ENCODE data around the gene CACNA1C. TPM values are rescaled to one million over a fixed set of nuclear protein-coding genes. Genes with fewer than 3 reads are reported as not detected.

The CACNA1C gene
- total RNA-seq, 1 donor from 2014 or later, result 0.02 TPM

- TF ChIP-seq CTCF (IDR thresholded peaks at IDR 0.05), result no peak
- Mint-ChIP-seq H3K27ac (no peak overlapping the region), H3K9me3 (no peaks in the 10 kb centered on the region), H3K27me3 (peaks cover 11% of the 10 kb centered on the region), H3K4me1 (no peaks in the 10 kb centered on the region), H3K36me3 (ENCODE audit: low read depth) (no peaks in the 10 kb centered on the region), H3K4me3 (no peak overlapping the region)
- CTCF ChIA-PET, result no interaction called here
- POLR2A ChIA-PET, result no interaction called here
- intact Hi-C loops (cut with micrococcal nuclease), result no loop called here
- no peak for ATAC-seq (ENCODE audit: low read depth)
- DNase-seq, result no peak
These were observed 556.2 kb downstream of the CACNA1C start for GRCh38 chr12:2609020-2609419.

- ChIA-PET CTCF (no interaction called here), POLR2A (no interaction called here)
- Mint-ChIP-seq H3K27ac (no peak overlapping the region), H3K36me3 (ENCODE audit: low read depth) (no peaks in the 10 kb centered on the region), H3K4me3 (no peak overlapping the region), H3K27me3 (peaks cover 13% of the 10 kb centered on the region), H3K9me3 (no peaks in the 10 kb centered on the region), H3K4me1 (no peaks in the 10 kb centered on the region)
- no peak for ATAC-seq (ENCODE audit: low read depth)
- intact Hi-C loops (cut with micrococcal nuclease), result no loop called here
- DNase-seq, result no peak
- TF ChIP-seq CTCF (IDR thresholded peaks at IDR 0.05), result no peak
These were observed 557.6 kb downstream of the CACNA1C start for GRCh38 chr12:2610358-2610757.

DNA sequence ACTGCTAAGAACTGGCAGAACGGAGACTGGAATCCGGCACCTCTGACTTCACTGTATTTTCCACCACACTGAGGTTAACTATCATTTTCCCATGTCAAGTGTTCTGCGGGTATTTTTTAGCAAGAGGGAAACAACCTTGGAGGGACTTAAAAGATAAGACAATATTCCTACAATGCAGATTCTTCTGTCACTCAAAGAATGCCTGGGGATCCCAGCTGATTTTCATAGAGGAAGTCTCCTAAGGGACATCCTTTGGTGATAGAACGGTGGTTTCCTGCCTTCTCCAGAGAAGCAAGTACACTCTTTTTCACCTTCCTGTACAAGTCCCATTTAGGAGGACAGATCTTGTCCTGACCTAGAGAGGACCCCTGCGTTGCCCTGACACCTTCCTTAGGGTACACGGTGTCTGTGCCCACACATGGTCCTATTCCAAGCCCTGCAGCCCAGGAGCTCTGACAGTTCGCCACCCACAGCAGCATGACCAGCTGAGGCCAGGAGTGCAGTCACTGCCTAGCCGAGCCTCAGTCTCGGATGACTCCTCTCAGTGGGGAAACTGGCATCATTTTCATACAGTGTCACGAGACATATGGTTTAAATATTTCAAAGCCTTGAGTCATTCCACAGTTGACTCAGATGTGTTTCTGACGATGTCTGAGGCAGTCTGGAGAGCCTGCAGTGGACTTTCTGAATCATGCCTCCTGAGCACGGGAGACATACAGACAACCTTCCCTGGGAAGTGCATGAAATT, 560.7 kb downstream of the CACNA1C start:
- Mint-ChIP-seq H3K27ac (no peak overlapping the region), H3K36me3 (ENCODE audit: low read depth) (no peaks in the 10 kb centered on the region), H3K4me1 (no peaks in the 10 kb centered on the region), H3K4me3 (no peak overlapping the region), H3K27me3 (peaks cover 25% of the 10 kb centered on the region), H3K9me3 (no peaks in the 10 kb centered on the region)
- ATAC-seq (ENCODE audit: low read depth), result no peak
- ChIA-PET CTCF (no interaction called here), POLR2A (no interaction called here)
- intact Hi-C loops (cut with micrococcal nuclease), result no loop called here
- DNase-seq, result no peak
- no peak for TF ChIP-seq CTCF (IDR thresholded peaks at IDR 0.05)

- Mint-ChIP-seq H3K36me3 (ENCODE audit: low read depth) (no peaks in the 10 kb centered on the region), H3K4me3 (no peak overlapping the region), H3K9me3 (no peaks in the 10 kb centered on the region), H3K4me1 (no peaks in the 10 kb centered on the region), H3K27me3 (peaks cover 21% of the 10 kb centered on the region), H3K27ac (no peak overlapping the region)
- ChIA-PET POLR2A (no interaction called here), CTCF (no interaction called here)
- intact Hi-C loops (cut with micrococcal nuclease), result no loop called here
- DNase-seq (no peak), ATAC-seq (ENCODE audit: low read depth) (no peak)
- no peak for TF ChIP-seq CTCF (IDR thresholded peaks at IDR 0.05)
These were observed 561.6 kb downstream of the CACNA1C start for GRCh38 chr12:2614341-2614740.

DNA sequence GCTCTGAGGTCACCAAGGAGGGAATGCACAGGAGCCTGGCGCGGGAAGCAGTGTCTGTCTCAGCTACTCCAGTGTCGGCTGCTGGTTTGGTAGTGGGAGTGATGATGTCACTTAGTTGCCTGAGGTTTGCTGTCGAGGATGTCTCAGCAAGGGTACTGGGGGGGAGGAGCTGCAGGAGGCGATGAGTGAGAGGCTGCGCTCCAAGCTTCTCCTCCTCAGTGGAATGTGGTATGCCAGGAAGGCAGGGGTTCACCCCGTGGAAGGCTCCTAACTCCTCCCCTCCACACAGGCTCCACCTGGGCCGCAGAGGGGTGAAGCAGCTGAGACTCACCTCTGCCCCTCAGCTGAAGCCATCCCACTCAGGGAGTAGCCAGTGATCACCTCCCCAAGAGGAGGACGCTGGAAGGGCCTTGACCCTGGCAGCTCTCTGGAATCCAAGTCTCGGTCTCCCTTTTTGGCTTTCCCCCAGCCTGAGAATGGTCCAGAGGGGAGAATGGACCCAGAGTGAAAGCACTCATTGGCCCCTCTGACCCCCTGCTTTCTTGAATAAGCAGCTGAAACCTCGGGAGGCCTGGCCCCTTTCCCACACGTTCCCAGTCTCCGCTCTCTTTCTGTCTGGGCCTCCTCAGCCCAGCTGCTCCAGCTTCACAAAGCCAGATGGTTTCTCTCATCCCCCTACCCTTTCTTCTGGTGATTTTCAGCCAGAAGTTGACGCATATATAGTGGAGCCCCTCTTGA, 563.0 kb downstream of the CACNA1C start:
- POLR2A ChIA-PET, result no interaction called here
- ATAC-seq (ENCODE audit: low read depth), result no peak
- intact Hi-C loops (cut with micrococcal nuclease), result no loop called here
- DNase-seq, result no peak
- no peak for TF ChIP-seq CTCF (IDR thresholded peaks at IDR 0.05)
- no peaks in the 10 kb centered on the region for H3K4me1 Mint-ChIP-seq
- no peaks in the 10 kb centered on the region for H3K36me3 Mint-ChIP-seq (ENCODE audit: low read depth)
- CTCF ChIA-PET, result no interaction called here
- H3K9me3 Mint-ChIP-seq, result no peaks in the 10 kb centered on the region
- H3K27ac Mint-ChIP-seq, result no peak overlapping the region
- H3K4me3 Mint-ChIP-seq, result no peak overlapping the region
- H3K27me3 Mint-ChIP-seq, result peaks cover 16% of the 10 kb centered on the region

All from activated B cell treated with CpG ODN at 0.5 μM for 24 hours (primary cell).